M059J (cell line): ENCODE data around the gene SNX33. TPM values are rescaled to one million over a fixed set of nuclear protein-coding genes. Genes with fewer than 3 reads are reported as not detected.
A peak's percentile ranks its signal among the peaks of the same experiment; 100 is the strongest.

Experiments
- DNase-seq: peaks from one replicate; pipeline ENCODE4 v3.0.0-alpha.2; 2012; ENCODE audit warnings: low read depth
- total RNA-seq: library from RNA; depleted of rRNA; stranded (reverse); fragments of >200 nt; shearing (Covaris generic); gene quantifications from 2 replicates; pipeline ENCODE4 v1.2.3, GENCODE V29; 2014

Gene SNX33
- total RNA-seq, 1 experiment from 2014 or later = 10.6 TPM

GRCh38 chr15:75641179-75641503, 6.6 kb upstream of the SNX33 start:
- DNase-seq = no peak

DNA sequence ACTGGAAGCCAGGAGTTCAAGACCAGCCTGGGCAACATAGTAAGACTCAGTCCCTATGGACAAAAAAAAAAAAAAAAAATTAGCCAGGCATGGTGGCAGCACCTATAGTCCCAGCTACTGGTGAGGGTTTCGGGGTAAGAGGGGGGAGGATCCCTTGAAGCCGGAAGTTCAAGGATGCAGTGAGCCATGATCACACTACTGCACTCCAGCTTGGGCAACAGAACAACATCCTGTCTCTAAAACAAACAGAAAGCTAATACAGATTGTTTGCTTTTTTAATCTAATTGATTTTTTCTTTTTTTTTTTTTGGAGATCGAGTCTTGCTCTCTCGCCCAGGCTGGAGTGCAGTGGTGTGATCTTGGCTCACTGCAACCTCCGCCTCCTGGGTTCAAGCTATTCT, 6.1 kb upstream of the SNX33 start:
- DNase-seq = no peak

- no peak for DNase-seq
These were observed 3.3 kb upstream of the SNX33 start for GRCh38 chr15:75644376-75644775.

DNA sequence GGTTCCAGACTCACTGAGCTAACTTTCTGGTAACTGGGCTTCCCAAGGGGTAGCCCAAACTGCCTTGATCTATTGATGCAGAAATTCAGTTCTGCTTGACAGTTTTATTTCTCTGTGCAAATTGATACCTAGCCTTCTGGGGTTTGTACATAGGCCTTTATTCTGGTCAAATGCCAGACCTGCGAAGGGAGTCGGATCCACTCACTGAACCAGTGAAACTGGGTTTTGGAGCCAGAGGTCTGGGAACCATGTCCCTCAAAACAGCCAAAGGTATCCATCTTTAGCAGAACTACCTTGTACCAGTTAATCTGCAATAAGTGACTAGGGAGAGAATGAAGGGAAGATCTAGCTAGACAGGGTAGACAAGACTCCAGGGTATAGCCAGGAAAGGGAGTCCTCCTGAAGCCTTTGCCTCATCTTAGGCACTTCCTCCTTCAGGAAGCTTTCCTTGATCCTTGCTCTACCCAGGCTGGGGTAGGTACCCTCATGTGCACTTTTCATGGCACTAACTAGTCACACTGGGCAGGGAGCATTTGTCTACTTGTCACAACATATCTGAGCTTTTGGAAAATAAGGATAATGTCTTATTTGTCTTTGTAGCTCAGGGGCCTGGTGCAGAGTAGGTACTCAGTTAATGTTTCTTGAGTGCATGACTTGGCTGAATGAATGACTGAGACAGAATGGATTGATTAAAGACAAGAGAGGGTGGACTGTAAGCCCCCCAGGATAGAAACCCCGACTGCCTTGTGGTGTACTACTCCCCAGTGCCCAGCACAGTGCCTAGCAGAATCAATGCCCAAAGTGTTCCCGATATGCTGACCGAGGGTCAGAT, 1.4 kb upstream of the SNX33 start:
- DNase-seq = no peak

GRCh38 chr15:75646944-75647364, 758 bp upstream of the SNX33 start:
- DNase-seq = peak; percentile 31

GRCh38 chr15:75648156-75649000, 666 bp downstream of the SNX33 start:
- peak; percentile 48 for DNase-seq

GRCh38 chr15:75649045-75649761, 1.5 kb downstream of the SNX33 start:
- DNase-seq = no peak

GRCh38 chr15:75649848-75650247, 2.1 kb downstream of the SNX33 start:
- DNase-seq = no peak

DNA sequence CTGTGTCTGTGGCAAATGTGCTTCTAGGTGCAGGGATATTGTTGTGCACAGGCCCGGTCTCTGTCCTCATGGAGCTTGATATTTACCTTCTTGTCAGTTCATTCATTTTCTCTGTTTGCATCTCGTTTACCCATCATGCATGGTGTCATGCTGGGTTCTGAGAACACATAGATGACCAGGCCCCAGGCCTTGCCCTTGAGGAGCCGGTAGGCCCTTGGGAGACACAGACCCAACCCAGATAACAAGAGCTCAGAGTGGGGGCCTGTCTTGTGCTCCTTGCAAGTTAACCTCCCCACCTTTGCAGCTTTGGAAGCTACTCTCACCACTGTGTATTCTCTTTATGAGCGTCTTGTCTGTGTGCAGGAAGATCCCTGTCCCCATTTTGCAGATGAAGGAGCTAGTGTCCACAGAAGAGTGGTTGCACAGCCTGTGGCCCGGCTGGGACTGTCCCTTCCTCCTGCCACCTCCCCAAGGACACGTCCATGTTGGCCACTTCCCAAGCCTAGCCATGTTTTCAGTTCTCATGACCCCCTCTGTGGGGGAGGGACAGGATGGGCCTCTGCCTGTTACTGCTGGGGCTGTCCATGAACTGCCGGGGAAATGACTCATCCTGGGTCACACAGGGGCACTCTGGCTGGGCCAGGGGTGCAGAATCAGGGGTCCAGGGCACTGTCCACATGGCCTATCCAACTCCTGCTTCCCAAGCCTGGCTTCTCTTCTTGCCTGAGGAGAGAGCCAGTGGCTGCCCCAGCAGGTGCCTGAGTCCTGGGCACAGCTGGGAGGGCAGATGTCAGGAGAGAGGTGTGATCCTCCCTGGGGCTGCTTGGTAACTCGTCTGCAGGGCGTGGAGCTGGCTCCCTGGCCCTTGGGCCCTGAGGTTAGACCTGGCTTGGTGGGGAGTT, 3.4 kb downstream of the SNX33 start:
- peak; percentile 72 for DNase-seq

DNA sequence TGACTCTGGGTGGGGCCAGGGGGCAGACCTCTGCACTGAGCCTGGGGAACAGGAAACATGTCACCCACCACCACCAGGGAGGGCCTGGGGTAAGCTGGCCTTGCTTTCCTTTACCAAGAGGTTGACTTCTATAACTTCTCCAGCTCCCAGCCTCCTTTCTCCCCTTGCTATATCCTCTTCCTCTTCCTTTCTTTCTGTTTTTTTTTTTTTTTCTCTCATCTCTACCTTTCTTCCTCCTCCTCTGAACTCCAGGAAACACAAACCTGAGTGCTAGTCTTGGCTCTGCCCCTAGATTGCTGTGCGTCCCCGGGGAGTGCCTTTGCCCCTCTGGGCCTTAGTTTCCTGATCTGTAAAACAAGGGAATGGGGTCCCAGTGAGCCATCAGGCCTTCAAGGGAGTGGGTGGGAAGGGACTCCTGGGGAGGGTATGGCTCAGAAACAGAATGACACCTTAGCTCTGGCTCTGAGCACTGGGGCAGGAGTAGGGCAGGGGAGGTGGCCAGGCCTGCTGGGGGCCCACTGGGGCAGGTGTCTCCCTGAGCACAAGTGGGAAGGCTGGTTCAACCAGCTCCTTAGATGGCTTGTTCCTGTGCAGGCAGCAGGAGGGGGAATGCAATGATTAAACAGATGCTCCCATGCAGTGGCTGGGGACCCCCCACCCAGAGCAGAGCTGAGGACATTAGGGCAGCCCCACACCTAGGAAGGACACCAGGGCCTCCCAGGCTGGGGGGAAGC, 4.3 kb downstream of the SNX33 start:
- no peak for DNase-seq

DNA sequence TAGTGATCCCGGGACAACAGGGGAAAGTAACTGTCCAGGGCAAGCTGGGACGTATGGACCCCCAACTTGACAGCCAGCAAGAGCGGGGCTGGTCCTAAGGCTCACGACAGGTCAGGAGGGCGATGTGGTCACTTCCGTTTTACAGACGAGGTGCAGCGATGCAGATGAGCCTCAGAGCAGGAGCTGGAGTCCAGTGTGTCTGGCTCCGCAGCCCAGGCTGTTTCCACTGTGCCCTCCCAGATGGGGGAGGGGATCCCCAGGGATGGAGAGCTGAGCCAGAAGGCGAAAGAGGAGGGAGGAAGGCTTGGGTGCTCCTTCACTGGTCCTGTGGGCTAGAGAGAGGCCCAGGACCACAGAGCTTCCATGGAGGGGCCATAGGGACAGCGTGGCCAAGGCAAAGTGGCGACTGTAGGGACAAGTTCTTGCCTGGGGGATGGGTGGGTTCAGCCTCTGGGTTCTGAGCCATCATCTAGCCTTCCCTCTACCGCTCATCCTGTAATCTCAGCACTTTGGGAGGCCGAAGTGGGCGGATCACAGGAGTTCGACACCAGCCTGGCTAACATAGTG, 5.7 kb downstream of the SNX33 start:
- no peak for DNase-seq

- no peak for DNase-seq
These were observed 6.6 kb downstream of the SNX33 start for GRCh38 chr15:75654201-75654907.

DNA sequence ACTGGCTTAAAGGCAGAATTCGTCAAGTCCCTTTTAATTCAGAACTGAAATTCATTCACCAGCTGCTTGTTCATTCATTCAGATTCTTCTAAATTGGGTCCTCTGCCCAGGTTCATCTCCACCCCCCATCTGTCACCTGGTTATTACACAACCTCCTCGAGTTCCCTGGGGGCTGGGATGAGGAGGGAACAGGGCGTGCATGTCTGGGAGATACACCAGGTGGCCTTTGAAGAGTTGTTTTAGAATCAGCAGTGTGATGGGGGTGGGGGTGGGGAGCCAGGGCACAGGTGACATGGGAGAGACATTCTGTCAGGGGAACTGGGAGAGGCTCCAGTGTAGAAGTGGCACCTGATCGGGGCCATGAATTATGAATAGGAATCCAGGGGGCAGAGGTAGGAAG, 8.2 kb downstream of the SNX33 start:
- no peak for DNase-seq

GRCh38 chr15:75656331-75656730, 8.6 kb downstream of the SNX33 start:
- DNase-seq = no peak

- no peak for DNase-seq
These were observed 9.1 kb downstream of the SNX33 start for GRCh38 chr15:75656813-75657212.

- DNase-seq = no peak
These were observed 11.5 kb downstream of the SNX33 start for GRCh38 chr15:75659141-75659771.

DNA sequence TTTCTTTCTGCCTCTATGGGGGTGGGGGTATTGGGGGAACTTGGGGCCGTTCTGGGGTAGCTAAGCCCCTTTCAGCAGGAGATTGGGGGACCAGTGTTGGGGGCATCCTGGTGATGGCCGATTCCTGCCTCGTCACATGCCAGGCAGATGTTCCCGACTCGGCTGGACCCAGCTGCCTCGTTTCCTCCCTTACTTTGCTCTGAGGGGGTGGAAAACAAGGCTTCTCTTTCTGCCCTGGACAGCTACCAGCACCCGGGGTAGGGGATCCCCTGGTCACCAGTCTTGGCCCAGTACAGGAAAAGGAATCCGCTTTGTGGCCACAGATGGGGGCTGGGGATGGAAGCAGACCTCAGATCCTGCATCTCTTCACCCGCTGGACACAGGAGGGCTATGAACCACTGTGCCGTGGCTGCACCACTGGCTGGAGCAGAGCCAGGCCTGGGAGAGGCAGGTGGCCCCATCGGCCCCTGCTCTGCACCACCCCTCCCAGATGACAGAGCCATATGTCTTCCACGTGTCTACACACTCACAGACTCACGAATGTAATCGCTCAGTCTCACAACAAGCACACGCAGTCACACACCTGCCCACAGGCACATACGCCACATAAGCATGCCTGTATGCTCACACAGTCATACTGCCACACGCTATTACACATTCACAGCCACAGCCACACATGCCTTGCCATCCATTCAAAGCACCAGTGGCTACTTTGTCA, 12.4 kb downstream of the SNX33 start:
- DNase-seq = no peak

GRCh38 chr15:75661100-75661755, 13.5 kb downstream of the SNX33 start:
- peak; percentile 93 for DNase-seq
